Posterior vena cava (tissue), 2 donors: ENCODE data around the gene PEAK1. TPM values are rescaled to one million over a fixed set of nuclear protein-coding genes. Genes with fewer than 3 reads are reported as not detected.
"Not testable (repeated sequence)": the region's sequence is repeated elsewhere in the genome, so short reads cannot be mapped to it uniquely, and the experiment has no call there.

Experiments
- DNase-seq: peaks from one replicate; pipeline ENCODE4 v3.0.0-alpha.2; 2020; ENCODE audit warnings: low spot score
- intact Hi-C, 2 donors: fragments of 100-400 bp; cut with DNase I; formaldehyde crosslinking; loops; one replicate each; pipeline versions ENCODE4 v1.14.1 to v1.14.2; 2022 to 2023
- total RNA-seq, 2 donors: library from RNA; stranded (reverse); fragmentation: NEBNext Ultra II Directional; extraction: Animal tissue kit (Norgen Biotek cat#: 25700); gene quantifications; one replicate each; pipeline ENCODE4 v1.2.1, GENCODE V29; 2021
- donor health status: DM: yes; HTN: yes; CAD: no.
- donor health status: DM: yes; HTN: yes; CAD: no.

Gene PEAK1
- total RNA-seq, 2 donors from 2014 or later = 78.6 to 101 TPM

GRCh38 chr15:77201665-77202064 is 218.2 kb downstream of the PEAK1 start:
- DNase-seq = no peak
- intact Hi-C loops = no loop called here

- intact Hi-C loops = no loop called here
- no peak for DNase-seq
These were observed 223.5 kb downstream of the PEAK1 start for GRCh38 chr15:77196381-77196780.

GRCh38 chr15:77195586-77195985 is 224.3 kb downstream of the PEAK1 start:
- no peak for DNase-seq
- intact Hi-C loops = no loop called here

GRCh38 chr15:77192451-77192850 is 227.5 kb downstream of the PEAK1 start:
- intact Hi-C loops = no loop called here
- DNase-seq = no peak

- intact Hi-C loops = no loop called here
- no peak for DNase-seq
These were observed 228.6 kb downstream of the PEAK1 start for GRCh38 chr15:77191230-77191834.

- DNase-seq = no peak
- intact Hi-C loops = loop anchor here in 1 of 2 donors (10.0 kb wide), 1 partner anchor 357 kb away; no protein-coding TSS in a partner anchor
These were observed 232.0 kb downstream of the PEAK1 start for GRCh38 chr15:77187751-77188464.

- intact Hi-C loops = loop anchor here in 1 of 2 donors (10.0 kb wide), 1 partner anchor 358 kb away; no protein-coding TSS in a partner anchor
These were observed 233.3 kb downstream of the PEAK1 start for GRCh38 chr15:77186594-77187011.

GRCh38 chr15:77185242-77185785 is 234.6 kb downstream of the PEAK1 start:
- intact Hi-C loops = loop anchor here in 1 of 2 donors (10.0 kb wide), 1 partner anchor 359 kb away; no protein-coding TSS in a partner anchor
- no peak for DNase-seq

More at GRCh38 chr15:77186594-77187011, 233.3 kb downstream of the PEAK1 start:
- DNase-seq = no peak

- intact Hi-C loops = loop anchor here in 1 of 2 donors (10.0 kb wide), 1 partner anchor 360 kb away; no protein-coding TSS in a partner anchor
- DNase-seq = not testable (repeated sequence)
These were observed 235.6 kb downstream of the PEAK1 start for GRCh38 chr15:77184352-77184751.

- intact Hi-C loops = loop anchor here in 1 of 2 donors (10.0 kb wide), 1 partner anchor 362 kb away; no protein-coding TSS in a partner anchor
- no peak for DNase-seq
These were observed 236.8 kb downstream of the PEAK1 start for GRCh38 chr15:77183066-77183465.

GRCh38 chr15:77181305-77182074 is 238.4 kb downstream of the PEAK1 start:
- intact Hi-C loops = loop anchor here in 1 of 2 donors (10.0 kb wide), 1 partner anchor 363 kb away; no protein-coding TSS in a partner anchor
- DNase-seq = no peak

- intact Hi-C loops = loop anchor here in 1 of 2 donors (10.0 kb wide), 1 partner anchor 364 kb away; no protein-coding TSS in a partner anchor
- no peak for DNase-seq
These were observed 239.1 kb downstream of the PEAK1 start for GRCh38 chr15:77180757-77181156.

GRCh38 chr15:77180270-77180669 is 239.6 kb downstream of the PEAK1 start:
- intact Hi-C loops = loop anchor here in 1 of 2 donors (10.0 kb wide), 1 partner anchor 365 kb away; no protein-coding TSS in a partner anchor
- DNase-seq = no peak

- no peak for DNase-seq
- intact Hi-C loops = no loop called here
These were observed 240.3 kb downstream of the PEAK1 start for GRCh38 chr15:77179541-77179998.

GRCh38 chr15:77178411-77178810 is 241.5 kb downstream of the PEAK1 start:
- intact Hi-C loops = no loop called here
- DNase-seq = no peak

- intact Hi-C loops, DNase-seq: not testable (repeated sequence)
These were observed 243.8 kb downstream of the PEAK1 start for GRCh38 chr15:77176148-77176547.

- intact Hi-C loops = no loop called here
These were observed 246.4 kb downstream of the PEAK1 start for GRCh38 chr15:77173487-77173886.

GRCh38 chr15:77171221-77171967 is 248.5 kb downstream of the PEAK1 start:
- intact Hi-C loops = no loop called here

More at GRCh38 chr15:77173487-77173886, 246.4 kb downstream of the PEAK1 start:
- DNase-seq = no peak

More at GRCh38 chr15:77171221-77171967, 248.5 kb downstream of the PEAK1 start:
- DNase-seq = no peak
